ENCODE measurements around the gene CAMK2N1. TPM values are rescaled to one million over a fixed set of nuclear protein-coding genes. Genes with fewer than 3 reads are reported as not detected.
A peak's percentile ranks its signal among the peaks of the same experiment; 100 is the strongest.

The CAMK2N1 gene
- total RNA-seq, 1 donor from 2014 or later = 13.2 TPM

GRCh38 chr1:20492751-20493150 lies 6.7 kb upstream of the CAMK2N1 start:
- H3K9me3 Mint-ChIP-seq (ENCODE audit: low read depth) = no peaks in the 10 kb centered on the region
- DNase-seq (ENCODE audit: low spot score) = no peak
- H3K27me3 Mint-ChIP-seq (ENCODE audit: low read depth) = peaks cover 20% of the 10 kb centered on the region
- H3K36me3 Mint-ChIP-seq (ENCODE audit: low read depth) = peaks cover 1% of the 10 kb centered on the region
- H3K4me1 Mint-ChIP-seq (ENCODE audit: low read depth) = no peaks in the 10 kb centered on the region
- no peak for TF ChIP-seq CTCF (IDR thresholded peaks at IDR 0.05)
- no peak overlapping the region for H3K27ac Mint-ChIP-seq (ENCODE audit: unreplicated experiment)
- H3K4me3 Mint-ChIP-seq (ENCODE audit: unreplicated experiment) = no peak overlapping the region

- Mint-ChIP-seq H3K36me3 (ENCODE audit: low read depth) (peaks cover 1% of the 10 kb centered on the region), H3K27me3 (ENCODE audit: low read depth) (peaks cover 24% of the 10 kb centered on the region), H3K4me3 (ENCODE audit: unreplicated experiment) (no peak overlapping the region), H3K9me3 (ENCODE audit: low read depth) (no peaks in the 10 kb centered on the region), H3K27ac (ENCODE audit: unreplicated experiment) (no peak overlapping the region), H3K4me1 (ENCODE audit: low read depth) (no peaks in the 10 kb centered on the region)
- TF ChIP-seq CTCF (IDR thresholded peaks at IDR 0.05) = no peak
- DNase-seq (ENCODE audit: low spot score) = no peak
Measured at GRCh38 chr1:20491866-20492265, 5.9 kb upstream of the CAMK2N1 start.

- Mint-ChIP-seq H3K9me3 (ENCODE audit: low read depth) (no peaks in the 10 kb centered on the region), H3K27ac (ENCODE audit: unreplicated experiment) (no peak overlapping the region), H3K4me3 (ENCODE audit: unreplicated experiment) (no peak overlapping the region), H3K36me3 (ENCODE audit: low read depth) (peaks cover 1% of the 10 kb centered on the region), H3K27me3 (ENCODE audit: low read depth) (peaks cover 24% of the 10 kb centered on the region), H3K4me1 (ENCODE audit: low read depth) (no peaks in the 10 kb centered on the region)
- TF ChIP-seq CTCF (IDR thresholded peaks at IDR 0.05) = no peak
- DNase-seq (ENCODE audit: low spot score) = no peak
Measured at GRCh38 chr1:20491178-20491577, 5.2 kb upstream of the CAMK2N1 start.

GRCh38 chr1:20487236-20487590 lies 1.2 kb upstream of the CAMK2N1 start:
- peaks cover 24% of the 10 kb centered on the region for H3K4me1 Mint-ChIP-seq (ENCODE audit: low read depth)
- no peak overlapping the region for H3K27ac Mint-ChIP-seq (ENCODE audit: unreplicated experiment)

GRCh38 chr1:20486457-20487235 lies 636 bp upstream of the CAMK2N1 start:
- Mint-ChIP-seq H3K27ac (ENCODE audit: unreplicated experiment) (no peak overlapping the region), H3K36me3 (ENCODE audit: low read depth) (peaks cover 1% of the 10 kb centered on the region), H3K9me3 (ENCODE audit: low read depth) (no peaks in the 10 kb centered on the region), H3K4me1 (ENCODE audit: low read depth) (peaks cover 24% of the 10 kb centered on the region), H3K4me3 (ENCODE audit: unreplicated experiment) (peak overlapping the region; percentile 59), H3K27me3 (ENCODE audit: low read depth) (peaks cover 30% of the 10 kb centered on the region)
- no peak for DNase-seq (ENCODE audit: low spot score)
- TF ChIP-seq CTCF (IDR thresholded peaks at IDR 0.05) = no peak

More at GRCh38 chr1:20487236-20487590, 1.2 kb upstream of the CAMK2N1 start:
- Mint-ChIP-seq H3K4me3 (ENCODE audit: unreplicated experiment) (peak overlapping the region; percentile 17), H3K36me3 (ENCODE audit: low read depth) (peaks cover 1% of the 10 kb centered on the region), H3K27me3 (ENCODE audit: low read depth) (peaks cover 30% of the 10 kb centered on the region), H3K9me3 (ENCODE audit: low read depth) (no peaks in the 10 kb centered on the region)
- DNase-seq (ENCODE audit: low spot score) = no peak
- TF ChIP-seq CTCF (IDR thresholded peaks at IDR 0.05) = no peak

All from chondrocyte (in vitro differentiated cells).